Endothelial cell of umbilical vein (primary cell): ENCODE data around the gene DOC2B.

ENCODE experiments used
- EZH2 ChIP-seq: IDR thresholded peaks from 2 replicates; pipeline ENCODE4 v1.6.1; 2012; ENCODE audit warnings: borderline replicate concordance, low read depth, mild to moderate bottlenecking, moderate library complexity, low read length, inconsistent platforms; ENCODE audit not compliant: severe bottlenecking
- JUN ChIP-seq: IDR thresholded peaks from 2 replicates; pipeline ENCODE4 v1.6.1; 2011; ENCODE audit warnings: borderline replicate concordance, low read depth; ENCODE audit not compliant: insufficient read length, insufficient read depth
- MYC ChIP-seq: IDR thresholded peaks from one replicate; pipeline ENCODE4 v1.6.1; 2011; ENCODE audit warnings: mild to moderate bottlenecking, low read depth, low read length
- POLR2A ChIP-seq: IDR thresholded peaks from 2 replicates; pipeline ENCODE4 v1.6.1; 2012; ENCODE audit warnings: low read depth, mild to moderate bottlenecking, control low read depth, low read length
- POLR2AphosphoS5 ChIP-seq: IDR thresholded peaks from 2 replicates; pipeline ENCODE4 v1.6.1; 2012; ENCODE audit warnings: low read depth, mild to moderate bottlenecking, control low read depth, low read length, moderate library complexity; ENCODE audit not compliant: insufficient read depth
- TF ChIP-seq, protein P1 (sequence below), 2 donors: IDR thresholded peaks; 1 replicate in 1 of 2; 2 replicates in 1 of 2; pipeline ENCODE4 v1.5.1; 2011; ENCODE audit warnings: low read length in 2 of 2, mild to moderate bottlenecking in 2 of 2, moderate library complexity in 2 of 2, control low read depth in 1 of 2, inconsistent platforms in 1 of 2, low read depth in 1 of 2; ENCODE audit not compliant: insufficient read depth in 1 of 2; ENCODE audit errors: extremely low read depth in 1 of 2
- TF ChIP-seq, protein P2 (sequence below): IDR thresholded peaks from 2 replicates; pipeline ENCODE4 v1.6.1; 2011; ENCODE audit not compliant: insufficient read depth, insufficient read length

DNA sequence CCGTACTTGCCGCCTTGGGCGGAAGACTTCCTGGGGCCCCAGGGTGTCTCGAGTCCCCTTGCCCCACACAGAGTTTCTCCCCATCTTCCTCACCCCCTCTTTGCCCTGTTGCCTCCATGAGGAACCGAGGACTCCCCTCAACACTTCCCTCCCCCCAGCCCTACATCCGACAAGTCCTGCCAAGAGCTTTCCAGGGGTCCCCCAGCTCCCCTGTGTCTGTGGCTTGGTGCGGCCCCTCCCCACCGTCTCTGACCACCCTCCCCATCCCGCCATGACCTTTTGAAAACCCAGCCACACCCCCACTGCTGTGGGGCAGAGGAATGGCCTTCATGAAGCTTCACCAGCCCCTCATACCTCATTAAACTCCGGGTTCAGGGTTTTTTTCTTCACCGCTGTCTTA, 32.7 kb downstream of the DOC2B start:
- no peak for TF ChIP-seq POLR2AphosphoS5
- TF ChIP-seq, protein P1, sequence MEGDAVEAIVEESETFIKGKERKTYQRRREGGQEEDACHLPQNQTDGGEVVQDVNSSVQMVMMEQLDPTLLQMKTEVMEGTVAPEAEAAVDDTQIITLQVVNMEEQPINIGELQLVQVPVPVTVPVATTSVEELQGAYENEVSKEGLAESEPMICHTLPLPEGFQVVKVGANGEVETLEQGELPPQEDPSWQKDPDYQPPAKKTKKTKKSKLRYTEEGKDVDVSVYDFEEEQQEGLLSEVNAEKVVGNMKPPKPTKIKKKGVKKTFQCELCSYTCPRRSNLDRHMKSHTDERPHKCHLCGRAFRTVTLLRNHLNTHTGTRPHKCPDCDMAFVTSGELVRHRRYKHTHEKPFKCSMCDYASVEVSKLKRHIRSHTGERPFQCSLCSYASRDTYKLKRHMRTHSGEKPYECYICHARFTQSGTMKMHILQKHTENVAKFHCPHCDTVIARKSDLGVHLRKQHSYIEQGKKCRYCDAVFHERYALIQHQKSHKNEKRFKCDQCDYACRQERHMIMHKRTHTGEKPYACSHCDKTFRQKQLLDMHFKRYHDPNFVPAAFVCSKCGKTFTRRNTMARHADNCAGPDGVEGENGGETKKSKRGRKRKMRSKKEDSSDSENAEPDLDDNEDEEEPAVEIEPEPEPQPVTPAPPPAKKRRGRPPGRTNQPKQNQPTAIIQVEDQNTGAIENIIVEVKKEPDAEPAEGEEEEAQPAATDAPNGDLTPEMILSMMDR (IDR thresholded peaks at IDR 0.05; ENCODE audit: extremely low read depth in 1 of 2, insufficient read depth in 1 of 2, low read depth in 1 of 2, low read length in 2 of 2), result no peak
- no peak for TF ChIP-seq EZH2
- no peak for TF ChIP-seq JUN
- TF ChIP-seq POLR2A, result no peak
- no peak for TF ChIP-seq MYC
- TF ChIP-seq, protein P2, sequence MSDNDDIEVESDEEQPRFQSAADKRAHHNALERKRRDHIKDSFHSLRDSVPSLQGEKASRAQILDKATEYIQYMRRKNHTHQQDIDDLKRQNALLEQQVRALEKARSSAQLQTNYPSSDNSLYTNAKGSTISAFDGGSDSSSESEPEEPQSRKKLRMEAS, result no peak
